Astrocyte of the spinal cord (primary cell): Measurements from ENCODE around the gene C22orf23.

Experiments
- DNase-seq: peaks from one replicate; pipeline ENCODE4 v3.0.0; 2011; ENCODE audit warnings: low read depth, low spot score
- H3K4me3 ChIP-seq: 2 replicates; pipeline ENCODE4 v1.5.1; 2011; ENCODE audit warnings: low read depth, mild to moderate bottlenecking, low read length, moderate library complexity
- in situ Hi-C: cut with HindIII; loops from 2 replicates; pipeline ENCODE4 v1.10.0; 2017; ENCODE audit warnings: low sequenced_read_pairs
- TF ChIP-seq, protein P1 (sequence below): IDR thresholded peaks from 2 replicates; pipeline ENCODE4 v1.5.1; 2012; ENCODE audit warnings: low read depth, mild to moderate bottlenecking, low read length, inconsistent platforms

The C22orf23 gene

DNA sequence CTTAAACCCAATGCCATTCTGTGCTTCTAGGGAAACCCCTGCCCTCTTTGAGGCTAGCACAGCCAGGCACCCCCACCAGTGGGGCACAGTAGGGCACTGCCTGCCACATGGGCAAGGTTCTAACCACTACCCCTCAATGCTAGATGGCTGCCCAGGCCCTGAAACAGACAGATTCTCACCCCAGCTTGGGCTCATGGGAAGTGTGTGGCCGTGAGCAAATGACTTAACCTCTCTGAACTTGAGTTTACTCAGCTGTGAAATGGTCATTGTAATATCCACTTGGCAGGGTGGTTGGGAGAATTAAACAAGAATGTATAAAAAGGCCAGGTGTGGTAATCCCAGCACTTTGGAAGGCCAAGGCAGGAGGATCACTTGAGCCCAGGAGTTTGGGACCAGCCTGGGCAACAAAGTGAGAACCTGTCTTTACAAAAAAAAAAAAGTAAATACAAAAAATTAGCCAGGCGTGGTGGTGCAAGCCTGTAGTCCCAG is 22.4 kb downstream of the C22orf23 start:
- no peak for DNase-seq
- in situ Hi-C loops = no loop called here
- TF ChIP-seq, protein P1, sequence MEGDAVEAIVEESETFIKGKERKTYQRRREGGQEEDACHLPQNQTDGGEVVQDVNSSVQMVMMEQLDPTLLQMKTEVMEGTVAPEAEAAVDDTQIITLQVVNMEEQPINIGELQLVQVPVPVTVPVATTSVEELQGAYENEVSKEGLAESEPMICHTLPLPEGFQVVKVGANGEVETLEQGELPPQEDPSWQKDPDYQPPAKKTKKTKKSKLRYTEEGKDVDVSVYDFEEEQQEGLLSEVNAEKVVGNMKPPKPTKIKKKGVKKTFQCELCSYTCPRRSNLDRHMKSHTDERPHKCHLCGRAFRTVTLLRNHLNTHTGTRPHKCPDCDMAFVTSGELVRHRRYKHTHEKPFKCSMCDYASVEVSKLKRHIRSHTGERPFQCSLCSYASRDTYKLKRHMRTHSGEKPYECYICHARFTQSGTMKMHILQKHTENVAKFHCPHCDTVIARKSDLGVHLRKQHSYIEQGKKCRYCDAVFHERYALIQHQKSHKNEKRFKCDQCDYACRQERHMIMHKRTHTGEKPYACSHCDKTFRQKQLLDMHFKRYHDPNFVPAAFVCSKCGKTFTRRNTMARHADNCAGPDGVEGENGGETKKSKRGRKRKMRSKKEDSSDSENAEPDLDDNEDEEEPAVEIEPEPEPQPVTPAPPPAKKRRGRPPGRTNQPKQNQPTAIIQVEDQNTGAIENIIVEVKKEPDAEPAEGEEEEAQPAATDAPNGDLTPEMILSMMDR = no peak
- H3K4me3 ChIP-seq = no peak overlapping the region

DNA sequence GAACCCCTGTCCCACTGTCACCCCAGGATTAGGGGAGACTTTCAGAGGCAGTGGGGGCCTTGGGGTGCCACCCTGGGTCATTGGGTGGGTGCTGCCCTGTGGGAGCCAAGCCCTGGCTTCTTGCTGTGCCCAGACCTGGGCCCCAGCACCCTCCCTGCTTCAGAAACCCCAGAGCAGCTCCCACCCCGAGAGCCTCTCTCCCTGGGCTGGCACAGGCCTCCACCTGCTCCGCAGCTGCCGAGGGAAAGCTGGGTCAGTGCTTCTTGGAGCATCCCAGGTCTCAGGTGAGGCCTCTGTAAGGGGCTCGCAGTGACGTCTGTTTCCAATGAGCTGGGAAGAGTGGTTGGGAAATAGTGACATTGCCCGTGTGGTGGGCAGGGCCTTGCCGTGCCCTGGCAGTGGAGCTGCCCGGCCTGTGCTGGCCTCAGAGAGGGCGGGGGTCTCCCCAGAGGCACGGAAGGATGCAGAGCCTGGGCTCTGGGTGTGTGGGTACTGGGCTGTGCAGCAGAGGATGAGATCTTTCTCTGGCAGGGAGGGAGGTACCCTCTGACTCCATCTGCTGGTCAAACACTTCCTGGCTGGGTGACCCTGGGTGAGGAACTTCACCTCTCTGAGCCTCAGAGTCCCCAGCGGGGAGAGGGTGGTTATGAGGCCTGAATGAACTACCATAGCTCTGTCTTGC is 23.0 kb downstream of the C22orf23 start:
- DNase-seq = no peak

GRCh38 chr22:37929390-37929789 is 24.0 kb downstream of the C22orf23 start:
- TF ChIP-seq, protein P1 = no peak
- no peak for DNase-seq
- no peak overlapping the region for H3K4me3 ChIP-seq
- in situ Hi-C loops = no loop called here

More for the DNA sequence above, 23.0 kb downstream of the C22orf23 start:
- TF ChIP-seq, protein P1 = peak; percentile 69
- in situ Hi-C loops = no loop called here
- H3K4me3 ChIP-seq = no peak overlapping the region

- DNase-seq = no peak
- in situ Hi-C loops = no loop called here
- no peak overlapping the region for H3K4me3 ChIP-seq
- TF ChIP-seq, protein P1 = no peak
These were observed 25.8 kb downstream of the C22orf23 start for GRCh38 chr22:37927637-37927936.

- H3K4me3 ChIP-seq = no peak overlapping the region
- in situ Hi-C loops = no loop called here
- no peak for DNase-seq
- TF ChIP-seq, protein P1 = no peak
These were observed 26.4 kb downstream of the C22orf23 start for GRCh38 chr22:37926771-37927636.

GRCh38 chr22:37926358-37926757 is 27.0 kb downstream of the C22orf23 start:
- TF ChIP-seq, protein P1 = no peak
- DNase-seq = no peak
- in situ Hi-C loops = no loop called here
- no peak overlapping the region for H3K4me3 ChIP-seq
